Head of caudate nucleus (tissue), 42 donors: ENCODE data around the gene ZNF398.
"Not testable (repeated sequence)": the region's sequence is repeated elsewhere in the genome, so short reads cannot be mapped to it uniquely, and the experiment has no call there.

Experiments
- DNase-seq, 42 donors: peaks; one replicate each; pipeline versions ENCODE4 v3.0.0 to v3.0.0-alpha.2; 2020 to 2021; ENCODE audit warnings: mixed read lengths in 7 of 42
- intact Hi-C: fragments of 100-400 bp; cut with DNase I; formaldehyde crosslinking; loops from one replicate; pipeline ENCODE4 v1.15.0; 2022

Gene ZNF398

DNA sequence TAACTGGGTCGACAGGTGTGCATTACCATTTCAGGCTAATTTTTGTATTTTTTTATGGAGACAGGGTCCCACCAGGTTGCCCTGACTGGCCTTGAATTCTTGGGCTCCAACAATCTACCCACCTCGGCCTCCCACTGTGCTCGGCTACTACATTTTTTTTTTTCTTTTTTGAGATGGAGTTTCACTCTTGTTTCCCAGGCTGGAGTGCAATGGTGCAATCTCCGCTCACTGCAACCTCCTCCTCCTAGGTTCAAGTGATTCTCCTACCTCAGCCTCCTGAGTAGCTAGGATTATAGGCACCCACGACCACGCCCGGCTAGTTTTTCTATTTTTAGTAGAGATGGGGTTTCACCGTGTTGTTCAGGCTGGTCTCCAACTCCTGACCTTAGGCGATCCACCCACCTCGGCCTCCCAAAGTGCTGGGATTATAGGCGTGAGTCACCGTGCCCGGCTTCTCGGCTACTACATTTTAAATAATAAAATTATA is 2.8 kb upstream of the ZNF398 start:
- DNase-seq, intact Hi-C loops: not testable (repeated sequence)

DNA sequence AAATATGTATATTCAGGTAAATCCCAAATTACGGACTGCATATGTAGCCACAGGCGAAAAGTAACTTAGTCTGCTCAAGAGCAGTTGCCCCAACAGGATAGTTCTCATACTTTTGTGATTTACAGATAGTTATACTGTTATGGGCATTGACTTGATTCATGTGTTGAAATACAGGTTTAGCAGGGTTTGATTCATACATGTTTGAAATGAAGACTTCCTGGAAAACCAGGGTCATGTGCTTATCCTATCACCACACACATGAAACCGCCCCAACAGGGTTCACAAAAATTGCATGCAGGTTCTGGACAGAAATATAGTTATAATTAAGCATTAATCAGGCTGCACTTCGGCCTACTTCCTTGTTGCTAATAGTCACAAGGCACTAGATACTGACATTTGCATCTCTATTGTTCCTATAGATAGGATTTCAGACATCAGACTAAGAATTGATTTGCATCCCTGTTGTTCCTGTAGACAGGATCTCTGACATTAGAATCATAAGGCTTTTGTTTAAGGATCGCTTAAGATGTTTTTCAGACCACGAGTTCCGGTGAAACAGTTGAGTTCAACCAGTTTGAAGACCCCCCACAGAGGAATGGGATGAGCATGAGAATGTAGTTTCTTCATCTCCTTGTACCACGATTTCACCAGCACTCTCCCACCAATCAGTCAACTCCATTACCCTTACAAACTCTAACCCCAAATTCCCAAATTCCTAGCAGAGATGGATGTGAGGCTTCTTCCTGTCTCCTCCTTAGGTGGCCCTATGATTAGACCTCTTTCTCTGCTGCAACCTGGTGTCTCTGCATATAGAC is 2.0 kb upstream of the ZNF398 start:
- DNase-seq, result no peak
- intact Hi-C loops, result no loop called here

DNA sequence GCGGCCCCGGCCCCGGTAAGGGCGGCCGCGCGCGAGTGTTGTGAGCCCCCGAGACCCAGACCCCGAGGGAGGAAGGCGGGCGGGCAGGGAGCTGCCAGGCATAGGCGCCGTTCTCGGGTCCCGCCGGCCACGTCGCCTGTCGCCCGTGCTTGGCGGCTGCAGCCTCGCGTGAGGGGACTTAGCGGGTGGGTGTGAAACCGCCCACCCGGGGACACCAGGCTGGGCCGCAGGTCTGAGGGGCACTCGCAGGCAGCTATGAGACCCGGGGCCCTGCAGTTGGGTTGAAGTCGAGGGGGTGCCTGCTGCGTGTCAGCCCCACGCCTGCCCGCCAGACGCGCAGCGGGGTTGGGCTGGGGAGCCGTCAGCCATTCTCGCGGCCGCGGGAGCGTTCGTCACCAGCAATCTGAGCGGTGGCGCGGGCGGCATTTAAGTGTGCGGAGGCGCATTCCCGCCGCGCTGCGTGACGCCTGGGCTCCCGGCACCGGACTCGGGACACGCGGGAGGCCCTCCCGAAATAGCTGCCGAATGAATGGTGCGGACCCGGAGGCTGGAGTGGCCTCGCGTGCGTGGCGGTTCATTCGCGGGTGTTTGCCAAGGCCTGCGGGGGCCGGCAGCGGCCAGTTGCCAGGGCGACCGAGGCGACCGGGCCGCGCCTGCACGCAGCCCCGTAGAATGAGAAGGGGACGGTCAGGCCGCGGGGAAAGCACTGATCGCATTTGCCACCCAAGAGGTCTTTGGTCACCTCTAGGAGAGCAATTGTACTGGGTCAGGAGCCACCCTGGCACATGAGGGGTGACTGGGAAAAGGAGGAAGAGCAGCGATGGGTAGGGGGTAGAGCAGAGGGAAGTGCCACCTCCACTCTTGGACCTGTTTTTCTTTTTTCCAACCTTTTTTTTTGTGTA is 750 bp downstream of the ZNF398 start:
- DNase-seq, result peak in 41 of 42 donors; percentile 24 to 86 (median 70)
- intact Hi-C loops, result loop anchor here (1.0 kb wide), 1 partner anchor 22 kb away; the partner anchor contains the start of gene ZNF425

DNA sequence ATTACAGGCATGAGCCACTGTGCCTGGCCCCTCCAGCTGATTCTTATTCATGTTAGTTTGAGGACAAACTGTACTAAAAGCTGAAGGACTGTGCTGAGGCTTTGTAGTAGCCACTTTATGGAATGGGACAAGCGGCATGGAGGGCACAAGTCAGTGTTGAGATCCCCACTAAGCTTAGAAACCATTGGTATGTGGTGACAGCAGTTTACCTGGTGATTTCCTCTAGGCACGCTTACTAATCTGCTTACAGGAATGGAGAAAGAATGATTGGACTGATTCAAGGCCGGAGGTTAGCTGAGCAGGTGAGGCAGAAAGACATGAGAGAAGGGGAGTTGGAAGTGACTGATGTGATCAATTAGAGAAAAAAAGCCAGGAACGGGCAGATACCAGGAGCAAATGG is 3.7 kb downstream of the ZNF398 start:
- intact Hi-C loops, result no loop called here
- DNase-seq, result no peak

DNA sequence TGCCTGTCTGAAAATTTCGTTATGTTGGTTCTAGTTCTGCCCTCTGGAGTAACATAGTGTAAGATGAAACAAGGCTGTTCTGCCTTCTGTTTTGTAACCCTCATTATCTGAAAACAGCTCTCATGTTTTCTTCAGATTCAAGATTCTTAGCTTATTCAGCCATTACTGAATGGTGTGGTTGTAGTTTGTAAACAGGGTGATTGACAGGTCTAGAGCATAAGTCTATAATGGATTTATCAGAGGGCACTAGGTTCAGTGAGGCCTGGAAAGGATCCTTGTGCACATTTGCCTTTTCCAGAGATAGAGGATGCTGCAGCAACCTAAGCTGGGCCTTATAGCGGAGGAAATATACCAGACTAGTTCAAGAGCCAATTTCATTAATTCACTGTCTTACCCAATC is 6.1 kb downstream of the ZNF398 start:
- intact Hi-C loops, result no loop called here
- no peak for DNase-seq

DNA sequence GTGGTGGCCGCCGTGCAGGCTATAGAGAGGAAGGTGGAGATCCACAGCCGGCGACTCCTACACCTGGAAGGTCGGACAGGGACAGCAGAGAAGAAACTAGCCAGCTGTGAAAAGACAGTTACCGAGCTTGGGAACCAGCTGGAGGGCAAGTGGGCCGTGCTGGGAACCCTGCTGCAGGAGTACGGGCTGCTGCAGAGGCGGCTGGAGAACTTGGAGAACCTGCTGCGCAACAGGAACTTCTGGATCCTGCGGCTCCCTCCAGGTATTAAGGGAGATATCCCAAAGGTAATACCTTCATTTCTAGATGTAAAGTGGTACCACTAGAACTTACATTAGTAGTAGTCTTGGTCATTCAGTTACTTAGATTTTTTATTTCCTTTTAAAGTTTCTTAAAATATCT is 6.8 kb downstream of the ZNF398 start:
- intact Hi-C loops, result no loop called here
- DNase-seq, result no peak

DNA sequence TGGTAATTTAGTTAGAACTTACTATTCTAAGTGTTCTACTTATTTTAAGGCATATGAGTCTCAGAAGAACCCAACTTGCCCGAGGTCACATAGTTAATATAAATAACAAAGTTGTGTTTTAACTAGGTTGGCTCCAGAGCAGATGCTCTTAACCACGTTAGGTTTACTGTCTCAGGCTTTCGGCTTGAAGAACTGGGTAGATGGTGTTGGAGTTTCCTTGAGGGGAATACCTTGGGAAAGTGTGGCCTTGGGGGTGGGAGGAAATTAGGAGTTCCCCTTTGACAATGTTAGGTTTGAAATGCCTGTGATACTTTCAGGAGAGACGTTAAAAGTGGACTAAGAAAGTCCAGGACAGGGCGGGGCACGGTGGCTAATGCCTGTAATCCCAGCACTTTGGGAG is 9.6 kb downstream of the ZNF398 start:
- intact Hi-C loops, result no loop called here
- DNase-seq, result no peak

DNA sequence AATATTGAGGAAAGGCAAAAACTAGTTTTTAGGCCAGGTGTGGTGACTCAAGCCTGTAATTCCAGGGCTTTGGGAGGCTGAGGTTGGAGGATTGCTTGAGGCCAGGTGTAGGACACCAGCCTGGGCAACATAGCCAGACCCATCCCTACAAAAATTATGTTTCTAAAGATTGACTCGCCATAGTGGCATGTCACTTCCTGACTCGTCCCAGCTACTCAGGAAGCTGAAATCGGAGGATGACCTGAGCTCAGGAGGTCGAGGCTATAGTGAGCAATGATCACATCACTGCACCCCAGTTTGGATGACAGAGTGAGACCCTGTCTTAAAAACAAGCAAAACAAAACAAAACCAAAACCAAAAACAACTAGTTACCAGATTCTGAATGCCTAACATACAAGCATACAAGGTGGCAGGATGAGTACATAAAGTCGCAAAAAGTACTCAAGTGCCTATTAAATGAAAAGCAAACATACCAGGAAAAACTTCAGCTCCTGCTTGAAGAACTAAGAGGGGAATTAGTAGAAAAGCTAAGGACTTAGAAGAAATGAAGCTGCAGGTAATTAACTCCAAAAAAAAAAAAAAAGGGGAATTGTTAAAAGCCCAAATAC is 14.1 kb downstream of the ZNF398 start:
- no peak for DNase-seq
- intact Hi-C loops, result no loop called here

DNA sequence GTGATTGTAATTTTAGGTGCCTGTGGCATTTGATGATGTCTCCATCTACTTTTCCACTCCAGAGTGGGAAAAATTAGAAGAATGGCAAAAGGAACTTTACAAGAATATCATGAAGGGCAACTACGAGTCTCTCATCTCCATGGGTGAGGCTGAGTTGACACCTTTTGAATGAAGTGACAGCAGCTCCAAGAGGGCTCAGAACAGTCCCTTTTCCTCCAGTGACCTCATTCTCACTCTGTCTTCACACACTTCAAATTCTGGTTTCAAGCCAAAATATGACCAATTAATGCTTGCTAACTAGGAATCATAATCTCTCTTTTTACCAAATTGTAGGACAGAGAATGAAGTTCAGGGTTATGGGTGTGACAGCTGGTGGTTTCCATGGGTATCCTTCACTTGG is 18.9 kb downstream of the ZNF398 start:
- intact Hi-C loops, result no loop called here
- no peak for DNase-seq

DNA sequence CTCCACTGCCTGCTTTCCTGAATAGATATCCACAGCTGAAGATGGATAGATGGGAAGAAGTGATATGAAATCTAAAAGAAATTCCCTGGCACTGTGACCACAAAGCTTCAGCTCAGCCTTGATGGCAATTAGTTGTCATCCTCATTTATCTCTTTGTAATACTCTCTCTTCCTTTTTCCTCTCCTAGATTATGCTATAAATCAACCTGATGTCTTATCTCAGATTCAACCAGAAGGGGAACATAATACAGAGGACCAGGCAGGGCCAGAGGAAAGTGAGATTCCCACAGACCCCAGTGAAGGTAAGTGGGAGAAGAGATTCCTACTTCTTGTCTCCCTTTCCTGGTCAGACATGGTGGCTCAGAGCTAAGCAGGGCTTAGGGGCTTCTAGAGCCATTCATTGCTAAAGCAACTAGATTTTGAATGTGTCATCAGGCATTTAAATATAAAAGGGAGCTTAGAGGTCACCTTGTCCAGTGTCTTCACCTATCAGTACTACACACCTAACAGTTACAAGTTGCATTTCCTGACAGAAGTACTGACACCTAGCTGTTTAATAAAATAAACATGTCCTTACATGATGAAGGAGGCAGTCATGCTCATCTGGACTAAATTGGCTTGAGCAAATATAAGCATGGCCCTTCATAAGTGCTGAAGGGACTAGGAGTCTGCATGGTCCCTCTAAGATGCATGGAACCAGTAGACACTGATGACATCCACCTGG is 19.5 kb downstream of the ZNF398 start:
- DNase-seq, result no peak
- intact Hi-C loops, result no loop called here

DNA sequence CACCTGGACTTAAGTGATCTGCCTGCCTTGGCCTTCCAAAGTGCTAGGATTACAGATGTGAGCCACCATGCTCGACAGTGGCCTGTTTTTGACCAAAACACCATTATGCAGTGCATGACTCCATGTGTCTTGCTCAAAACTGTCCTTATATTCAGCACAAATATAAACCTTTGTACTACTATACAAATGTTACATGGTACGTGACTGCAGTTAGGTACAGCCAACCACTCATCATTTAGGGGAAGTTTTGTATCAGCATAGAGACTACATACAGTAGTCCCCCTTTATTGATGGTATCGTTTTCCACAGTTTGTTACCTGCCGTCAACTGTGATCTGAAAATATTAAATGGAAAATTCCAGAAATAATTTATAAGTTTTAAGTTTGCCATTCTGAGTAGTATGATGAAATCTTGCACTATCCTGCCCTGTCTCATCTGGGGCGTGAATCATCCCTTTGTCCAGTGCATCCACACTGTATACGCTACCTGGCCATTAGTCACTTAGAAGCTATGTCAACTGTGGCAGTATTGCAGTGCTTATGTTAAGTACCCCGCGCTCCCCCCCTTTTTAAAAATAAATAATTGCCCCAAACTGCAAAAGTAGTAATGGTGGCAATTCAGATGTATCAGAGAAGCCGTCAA is 24.8 kb downstream of the ZNF398 start:
- DNase-seq, result no peak
- intact Hi-C loops, result no loop called here

DNA sequence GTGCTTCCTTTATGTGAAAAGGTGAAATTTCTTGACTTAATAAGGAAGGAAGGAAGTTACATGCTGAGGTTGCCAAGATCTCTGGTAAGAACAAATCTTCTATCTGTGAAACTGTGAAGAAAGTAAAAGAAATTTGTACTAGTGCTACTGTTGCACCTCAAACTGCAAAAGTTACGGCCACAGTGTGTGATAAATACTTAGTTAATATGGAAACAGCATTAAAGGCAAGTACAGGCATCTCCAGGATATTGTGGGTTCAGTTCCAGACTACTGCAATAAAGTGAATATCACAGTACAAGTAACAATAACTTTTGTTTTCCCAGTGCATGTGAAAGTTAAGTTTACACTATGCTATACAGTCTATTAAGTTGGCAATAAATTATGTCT is 25.3 kb downstream of the ZNF398 start:
- no peak for DNase-seq
- intact Hi-C loops, result no loop called here

DNA sequence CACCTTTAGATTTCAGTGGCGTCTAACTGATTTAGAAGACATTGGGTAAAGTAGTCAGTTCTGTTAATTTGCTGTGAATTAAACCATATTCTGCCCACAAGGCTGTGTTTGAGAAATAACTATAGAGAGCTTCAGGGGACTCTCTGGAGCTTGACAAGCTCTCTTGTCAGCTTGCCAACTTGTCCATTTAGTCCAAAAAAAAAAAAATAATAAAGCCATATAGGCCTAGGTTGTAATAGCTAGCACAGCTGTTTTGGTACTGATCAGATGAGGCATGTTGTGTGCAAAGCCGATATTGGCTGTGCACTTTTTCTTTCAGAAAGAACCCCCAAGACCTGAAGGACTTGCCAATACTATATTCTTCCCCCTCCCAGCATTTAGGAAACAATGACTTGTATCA is 27.9 kb downstream of the ZNF398 start:
- intact Hi-C loops, result no loop called here

DNA sequence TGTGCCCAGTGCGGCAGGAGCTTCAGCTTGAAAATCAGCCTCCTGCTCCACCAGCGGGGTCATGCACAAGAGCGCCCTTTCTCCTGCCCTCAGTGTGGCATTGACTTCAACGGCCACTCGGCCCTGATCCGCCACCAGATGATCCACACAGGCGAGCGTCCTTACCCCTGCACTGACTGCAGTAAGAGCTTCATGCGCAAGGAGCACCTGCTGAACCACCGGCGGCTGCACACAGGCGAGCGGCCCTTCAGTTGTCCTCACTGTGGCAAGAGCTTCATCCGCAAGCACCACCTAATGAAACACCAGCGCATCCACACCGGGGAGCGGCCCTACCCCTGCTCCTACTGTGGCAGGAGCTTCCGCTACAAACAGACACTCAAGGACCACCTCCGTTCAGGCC is 32.0 kb downstream of the ZNF398 start:
- intact Hi-C loops, result no loop called here
- no peak for DNase-seq

More for the DNA sequence above, 27.9 kb downstream of the ZNF398 start:
- no peak for DNase-seq

DNA sequence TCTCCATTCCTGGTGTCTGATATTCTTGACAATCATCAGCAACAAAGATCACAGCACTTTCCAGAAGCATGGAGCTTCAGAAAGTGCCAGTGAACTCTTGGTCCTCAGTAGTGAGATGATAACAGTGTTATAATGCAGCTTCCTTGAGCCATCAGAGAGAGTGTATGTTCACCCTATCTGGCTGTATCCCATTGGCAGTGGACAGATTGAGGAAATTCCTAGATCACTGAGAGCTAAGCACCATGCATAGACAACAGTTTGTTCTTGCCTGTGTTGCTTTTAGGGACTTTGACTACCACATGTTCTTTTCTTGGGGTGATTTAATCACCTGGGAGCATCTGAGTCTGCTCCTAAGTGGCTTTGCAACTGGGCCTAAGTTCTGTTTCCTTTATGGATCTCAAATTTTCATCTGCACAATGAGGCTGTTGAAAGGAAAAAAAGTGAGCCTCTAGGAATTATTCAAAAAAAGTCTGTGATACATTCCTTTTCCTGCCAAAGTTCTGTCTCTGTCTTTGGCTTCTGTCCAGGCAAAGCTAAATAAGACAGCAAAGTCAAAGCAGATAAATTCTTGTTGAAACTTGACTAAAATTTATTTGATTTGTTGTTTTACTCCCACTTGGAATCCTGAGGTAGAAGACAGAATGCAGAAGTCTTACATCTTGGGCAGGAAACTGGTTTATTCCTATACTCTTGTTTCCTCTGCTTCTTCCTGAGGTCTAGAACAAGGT is 33.6 kb downstream of the ZNF398 start:
- no peak for DNase-seq
- intact Hi-C loops, result no loop called here

DNA sequence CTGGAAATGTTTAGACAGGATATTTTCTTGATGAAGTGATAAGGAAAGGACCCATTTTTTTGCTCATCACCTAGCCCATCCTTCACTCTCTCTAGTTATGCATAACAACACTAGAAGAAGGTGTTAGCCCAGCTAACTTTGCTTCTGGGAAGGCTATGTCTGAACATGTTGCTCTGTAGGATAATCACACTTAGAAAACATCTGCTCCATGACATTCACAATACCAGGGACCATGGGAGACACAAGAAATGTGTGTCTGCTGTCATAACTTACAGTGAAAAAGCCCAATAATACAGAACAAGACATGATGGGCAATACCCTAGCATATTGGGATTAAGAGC is 34.2 kb downstream of the ZNF398 start:
- intact Hi-C loops, result no loop called here
- DNase-seq, result no peak

DNA sequence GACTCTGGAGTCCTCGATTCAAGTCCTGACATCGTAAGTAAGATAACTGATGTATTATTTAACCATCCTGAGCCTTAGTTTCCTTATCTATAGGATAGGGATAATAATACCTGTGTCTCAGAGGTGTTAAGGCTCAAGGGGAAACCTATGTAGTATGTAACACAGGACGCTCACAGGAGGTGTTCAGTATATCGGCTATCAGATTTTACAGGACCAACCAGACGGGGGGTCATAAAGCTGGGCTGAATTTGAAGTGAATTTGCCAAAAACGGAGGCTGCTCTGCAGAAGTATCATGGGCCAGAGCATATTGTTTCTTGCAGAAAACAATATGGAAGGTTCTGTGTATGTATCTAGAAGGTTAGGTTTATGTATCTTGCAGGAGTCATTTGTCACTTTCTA is 37.0 kb downstream of the ZNF398 start:
- DNase-seq, result no peak
- intact Hi-C loops, result no loop called here

DNA sequence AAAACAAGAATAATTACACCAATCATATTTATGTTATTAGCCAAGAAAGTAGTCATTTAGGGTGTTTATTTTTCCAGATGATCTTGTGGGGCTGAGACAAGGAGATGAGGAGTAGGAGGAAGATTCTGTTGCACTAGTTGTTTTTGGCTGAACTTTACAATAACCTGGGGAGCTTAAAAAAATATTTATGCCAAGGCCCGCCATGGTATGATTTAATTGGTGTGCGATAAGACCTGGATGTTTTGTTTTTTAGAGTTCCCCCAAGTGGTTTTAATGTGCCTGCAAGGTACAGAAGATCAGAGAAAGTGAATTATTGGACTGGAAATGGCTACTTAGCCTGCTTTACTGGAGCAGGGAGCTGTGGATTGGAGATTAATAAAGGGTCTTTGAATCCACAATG is 41.0 kb downstream of the ZNF398 start:
- no peak for DNase-seq
- intact Hi-C loops, result no loop called here
